Bone marrow (tissue), 2 donors: ENCODE data around the gene MAP9.
"Not testable (repeated sequence)": the region's sequence is repeated elsewhere in the genome, so short reads cannot be mapped to it uniquely, and the experiment has no call there.

Experiments used
- DNase-seq, 2 donors: peaks; one replicate each; lab custom pipeline; 2025; lab: John Stamatoyannopoulos, UW

MAP9 gene

GRCh38 chr4:155376387-155377268 lies at the start of gene MAP9:
Gene MAP9, minus strand, starts transcription at chr4:155376965. Its CDS starts 1,115 bp downstream, at chr4:155375850.
- DNase-seq, result no peak

- not testable (repeated sequence) for DNase-seq
These were observed 48.0 kb upstream of the MAP9 start for GRCh38 chr4:155424778-155425177.

DNA sequence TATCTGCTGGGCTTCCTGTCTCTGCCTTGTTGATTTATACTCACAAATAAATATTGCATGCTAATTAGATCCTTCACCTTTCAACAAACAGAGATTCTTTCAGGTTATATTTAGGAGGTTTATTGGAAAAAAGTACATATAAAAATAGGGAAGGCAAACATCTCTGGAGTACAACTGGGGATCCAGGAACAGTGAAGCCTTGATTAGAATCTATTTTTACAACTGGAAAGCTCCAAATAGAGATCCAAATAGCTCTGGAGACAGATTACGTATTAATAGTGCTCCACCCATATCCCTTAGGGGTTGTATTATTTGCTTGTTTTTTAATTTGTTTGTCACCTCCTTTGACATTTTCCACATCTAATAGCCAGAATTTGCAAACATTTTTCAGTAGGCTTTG lies 46.9 kb upstream of the MAP9 start:
- no peak for DNase-seq

DNA sequence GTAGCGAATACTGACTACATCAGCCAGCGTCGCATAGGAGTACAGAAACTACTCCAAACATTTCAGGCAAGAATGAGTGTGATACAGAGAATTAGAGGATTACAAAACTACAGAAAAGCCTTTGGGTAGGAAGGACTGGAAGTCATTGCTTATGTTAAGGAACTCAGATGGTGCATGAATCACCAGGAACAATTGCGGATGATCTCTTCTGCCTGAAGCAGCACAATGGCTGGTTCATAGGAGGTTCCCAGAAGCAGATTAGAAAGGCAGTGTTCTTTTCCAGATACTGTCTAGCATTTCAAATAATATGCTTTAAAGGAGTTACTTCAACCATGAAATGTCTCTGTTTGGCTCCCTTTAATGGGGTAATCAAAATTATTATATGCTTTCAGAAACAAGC lies 42.5 kb upstream of the MAP9 start:
- DNase-seq, result no peak

DNA sequence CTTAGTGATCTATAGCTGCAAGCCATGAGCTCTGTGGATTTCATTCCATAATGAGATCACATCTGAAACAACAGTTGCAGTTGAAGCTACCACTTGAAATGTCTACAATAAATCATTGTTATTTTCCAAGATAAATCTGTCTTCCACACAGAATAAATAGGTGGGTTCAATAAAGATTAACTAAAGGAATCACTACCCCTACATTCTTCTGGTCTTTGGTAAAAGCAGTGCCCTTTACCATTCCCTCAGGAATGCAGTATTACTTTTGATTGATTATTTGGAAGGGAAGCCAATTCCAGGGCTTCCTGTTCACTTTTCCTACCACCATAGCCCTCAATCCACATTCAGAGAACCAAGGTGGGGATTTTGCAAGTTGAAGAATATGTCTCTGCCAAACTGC lies 38.9 kb upstream of the MAP9 start:
- DNase-seq, result no peak

GRCh38 chr4:155413451-155413850 lies 36.7 kb upstream of the MAP9 start:
- no peak for DNase-seq

GRCh38 chr4:155411546-155411945 lies 34.8 kb upstream of the MAP9 start:
- no peak for DNase-seq

- DNase-seq, result no peak
These were observed 32.0 kb upstream of the MAP9 start for GRCh38 chr4:155408796-155409195.

GRCh38 chr4:155407480-155407879 lies 30.7 kb upstream of the MAP9 start:
- DNase-seq, result no peak

- no peak for DNase-seq
These were observed 28.3 kb upstream of the MAP9 start for GRCh38 chr4:155405059-155405458.

GRCh38 chr4:155403886-155404285 lies 27.1 kb upstream of the MAP9 start:
- DNase-seq, result peak in 1 of 2 donors; percentile 62

- DNase-seq, result no peak
These were observed 26.2 kb upstream of the MAP9 start for GRCh38 chr4:155402941-155403340.

- DNase-seq, result no peak
These were observed 24.1 kb upstream of the MAP9 start for GRCh38 chr4:155400893-155401292.

DNA sequence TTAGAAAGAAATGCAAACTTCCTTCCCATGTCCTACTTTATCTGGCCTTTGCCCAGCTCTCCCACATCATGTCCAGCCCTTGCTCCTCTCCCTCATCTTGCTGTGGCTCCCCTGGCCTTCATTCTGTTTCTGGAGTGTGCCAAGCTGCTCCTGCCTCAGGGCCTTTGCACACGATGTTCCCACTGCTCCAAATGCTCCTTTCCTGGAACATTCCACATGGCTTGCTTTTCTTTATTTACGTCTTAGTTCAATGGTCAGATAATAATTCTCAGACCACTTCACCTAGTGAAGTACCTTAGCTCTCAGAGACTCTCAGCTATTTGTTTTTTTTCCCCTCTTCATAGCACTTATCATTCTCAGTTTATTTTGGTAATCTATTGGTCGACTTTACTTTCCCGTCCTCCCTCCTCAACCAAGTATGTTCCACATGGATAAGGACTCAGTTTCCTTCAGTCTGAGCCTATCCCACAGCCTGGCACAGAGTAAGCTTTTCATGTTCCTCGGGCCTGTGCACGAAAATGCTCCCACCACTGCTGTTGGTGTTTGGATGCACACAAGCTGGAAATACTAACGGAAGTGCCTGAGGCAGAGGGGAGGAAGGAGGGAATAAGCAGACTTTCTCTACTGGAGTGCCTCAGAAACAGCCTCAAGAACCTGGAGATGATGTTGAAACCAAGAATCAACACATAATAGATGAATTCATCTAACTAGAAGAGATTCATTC lies 23.4 kb upstream of the MAP9 start:
- DNase-seq, result no peak

DNA sequence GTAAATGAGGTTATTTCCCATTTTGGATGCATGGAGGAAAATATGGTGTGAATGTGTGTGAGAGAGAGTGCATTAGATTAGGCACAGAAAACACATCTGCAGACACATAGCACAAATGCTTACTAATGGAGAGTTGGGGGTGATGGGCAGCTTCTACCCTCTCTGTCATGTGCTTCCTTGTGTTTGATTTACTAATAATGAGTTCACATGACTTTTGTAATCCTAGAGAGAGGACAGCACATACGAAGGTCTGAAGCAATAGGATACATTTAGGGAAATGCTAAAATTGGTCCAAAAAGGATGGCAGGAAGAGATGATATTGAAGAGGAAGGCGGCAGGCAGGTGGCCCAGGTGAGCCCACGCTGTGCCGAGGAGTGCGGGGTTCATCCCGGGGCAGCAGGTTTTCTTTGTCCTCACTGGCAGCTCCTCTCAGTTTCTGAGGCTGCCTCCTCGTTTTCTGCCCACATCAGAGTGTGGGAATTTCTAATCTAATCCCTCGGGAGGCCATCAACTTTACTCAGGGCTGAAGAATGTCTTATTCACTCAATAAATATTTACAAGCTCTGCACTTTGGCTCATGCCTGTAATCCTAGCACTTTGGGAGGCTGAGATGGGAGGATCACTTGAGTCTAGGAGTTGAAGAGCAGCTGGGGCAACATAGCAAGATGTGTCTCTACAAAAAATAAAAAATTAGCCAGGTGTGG lies 15.9 kb upstream of the MAP9 start:
- no peak for DNase-seq

- no peak for DNase-seq
These were observed 15.2 kb upstream of the MAP9 start for GRCh38 chr4:155391932-155392331.

- no peak for DNase-seq
These were observed 11.4 kb upstream of the MAP9 start for GRCh38 chr4:155388162-155388561.

GRCh38 chr4:155383541-155383940 lies 6.8 kb upstream of the MAP9 start:
- no peak for DNase-seq

GRCh38 chr4:155377276-155377675 lies 511 bp upstream of the MAP9 start:
- no peak for DNase-seq

DNA sequence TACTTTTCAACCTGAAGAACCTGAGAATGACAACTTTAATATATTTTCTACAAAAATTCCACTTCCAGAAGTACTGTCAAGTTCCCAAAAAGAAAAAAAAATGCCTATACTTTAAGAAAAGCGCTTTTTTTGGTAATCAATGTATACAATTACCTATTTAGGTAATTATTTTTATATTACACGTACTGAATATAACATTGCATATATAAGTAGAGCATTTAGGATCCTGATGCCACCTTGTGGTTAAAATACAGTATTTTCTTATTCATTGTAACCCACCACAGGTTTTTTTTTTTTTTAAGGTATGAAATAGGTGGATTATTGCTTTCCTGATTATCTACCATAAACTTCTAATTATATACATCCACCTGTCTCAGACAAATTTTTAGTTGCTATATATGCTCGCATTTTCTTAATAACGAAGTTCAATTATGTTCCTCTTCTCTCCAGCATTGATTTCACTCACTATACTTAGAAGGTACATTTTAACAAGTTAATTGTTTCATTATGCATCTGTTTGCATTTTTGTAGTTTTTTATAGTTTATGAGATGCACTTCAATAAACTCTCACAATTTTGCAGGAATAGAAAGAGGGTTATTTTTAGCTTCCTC lies 5.2 kb downstream of the MAP9 start:
- DNase-seq, result no peak

DNA sequence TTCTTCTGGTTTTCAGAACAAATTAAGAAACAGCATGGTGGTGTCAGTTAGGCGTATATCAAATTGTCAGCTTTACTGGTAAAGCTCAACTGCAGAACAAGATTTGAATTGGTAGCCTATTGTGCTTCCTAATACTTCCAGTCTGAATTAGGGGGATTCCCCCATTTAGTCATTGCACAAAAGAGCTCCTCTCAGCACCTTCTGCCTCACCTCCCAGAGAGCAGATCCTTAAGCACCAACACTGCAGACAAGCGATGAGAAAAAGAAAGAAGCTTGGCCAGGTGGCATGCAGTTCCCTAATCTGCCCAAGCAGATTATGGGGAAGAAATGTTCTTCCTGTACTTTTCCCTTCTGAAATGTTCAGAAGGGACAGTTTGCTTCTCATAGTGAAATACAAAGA lies 9.2 kb downstream of the MAP9 start:
- no peak for DNase-seq

DNA sequence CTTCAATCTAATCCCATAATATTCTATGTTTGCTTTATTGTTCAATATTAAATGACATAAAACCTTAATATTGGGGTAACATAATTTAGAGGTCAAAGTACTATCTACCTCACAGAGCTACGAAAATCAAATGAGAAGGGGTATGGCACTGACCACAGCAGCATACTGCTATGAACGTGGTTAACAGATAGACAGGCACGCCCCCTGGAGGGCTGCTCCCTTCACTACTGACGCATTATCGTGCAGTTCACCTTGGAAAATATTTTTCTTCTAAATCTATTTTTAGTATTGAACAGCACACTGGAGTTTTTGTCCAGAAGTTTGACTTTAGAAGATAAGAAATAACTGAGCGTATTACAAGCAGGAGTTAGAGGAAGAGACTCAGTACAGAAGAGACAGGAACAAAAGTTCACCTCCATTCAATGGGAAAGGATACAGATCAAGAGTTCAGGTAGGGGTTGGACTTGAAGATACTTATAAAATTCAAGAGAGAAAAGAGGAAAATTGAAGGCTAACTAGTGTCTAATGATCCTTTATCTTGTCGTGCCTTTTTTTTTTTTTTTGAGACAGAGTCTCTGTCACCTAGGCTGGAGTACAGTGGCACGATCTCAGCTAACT lies 22.7 kb downstream of the MAP9 start:
- DNase-seq, result peak in 1 of 2 donors; percentile 14
